SKM-1 (cell line): ENCODE measurements around the gene SPECC1L.
"Not testable (repeated sequence)": the region's sequence is repeated elsewhere in the genome, so short reads cannot be mapped to it uniquely, and the experiment has no call there.

Source experiments
- DNase-seq: peaks from one replicate; lab custom pipeline; 2025; ENCODE audit not compliant: unreplicated experiment; lab: John Stamatoyannopoulos, UW

The SPECC1L gene

DNA sequence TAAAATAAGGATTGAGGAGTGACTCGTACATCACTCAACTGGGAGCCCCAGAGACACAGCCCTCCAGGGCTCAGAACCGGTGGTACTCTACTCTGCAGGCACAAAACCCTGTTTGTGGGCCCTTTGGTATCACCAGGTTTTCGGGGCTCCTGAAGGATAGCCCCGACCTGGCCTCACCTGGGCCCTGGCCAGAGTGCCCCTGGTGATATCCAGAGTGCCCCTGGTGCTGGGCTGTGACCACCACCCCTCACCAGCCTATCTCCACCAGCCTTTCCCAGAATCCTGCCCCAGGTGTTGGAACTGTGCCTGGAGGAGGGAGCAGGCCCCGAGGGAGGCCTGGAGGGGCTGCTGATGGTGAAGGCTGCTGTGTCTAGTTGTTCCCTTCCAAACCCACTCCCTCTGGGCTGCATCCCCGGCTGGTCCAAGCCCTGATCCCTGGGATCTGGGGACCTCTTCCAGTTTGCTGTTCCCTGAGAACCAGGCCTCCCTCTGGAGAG, 23.6 kb upstream of the SPECC1L start:
- no peak for DNase-seq

GRCh38 chr22:24247564-24248344, 22.9 kb upstream of the SPECC1L start:
- peak; percentile 52 for DNase-seq

DNA sequence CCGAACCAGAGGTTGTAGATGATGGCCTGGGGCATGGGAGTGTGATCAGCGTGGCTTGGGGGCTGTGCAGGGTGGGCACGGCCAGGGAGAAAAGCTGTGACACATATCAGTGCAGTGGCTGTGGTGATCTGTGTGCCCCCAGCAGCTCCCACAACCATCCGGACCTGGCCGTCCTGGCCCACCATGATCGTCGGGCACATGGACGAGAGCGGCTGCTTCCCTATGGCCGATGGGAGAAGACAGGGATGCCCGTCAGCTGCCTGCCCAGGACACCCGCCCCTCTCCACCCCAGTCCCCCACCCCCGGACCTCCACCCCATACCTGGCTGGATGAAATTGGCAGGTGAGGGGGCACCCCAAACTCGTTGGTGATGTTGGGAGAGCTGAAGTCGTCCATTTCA, 22.0 kb upstream of the SPECC1L start:
- not testable (repeated sequence) for DNase-seq

DNA sequence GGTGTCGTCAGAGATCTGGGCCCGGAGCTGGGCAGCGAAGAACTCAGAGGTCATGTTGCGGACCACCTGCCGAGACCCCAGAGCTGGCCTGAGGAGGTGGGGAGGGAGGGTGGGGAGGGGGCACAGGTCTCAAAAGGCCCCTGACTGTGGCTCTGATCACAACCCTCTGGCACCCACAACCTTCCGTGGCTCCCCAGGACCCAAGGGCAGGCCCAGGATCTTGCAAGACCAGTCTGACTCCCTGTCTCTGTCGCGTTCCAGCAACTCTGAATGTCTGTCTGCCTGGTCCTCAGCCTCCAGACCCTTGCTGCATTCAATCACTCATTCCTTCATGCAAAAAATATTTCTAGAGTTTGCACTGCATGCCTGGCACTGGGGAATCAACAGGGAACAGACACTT, 21.2 kb upstream of the SPECC1L start:
- DNase-seq, result not testable (repeated sequence)

DNA sequence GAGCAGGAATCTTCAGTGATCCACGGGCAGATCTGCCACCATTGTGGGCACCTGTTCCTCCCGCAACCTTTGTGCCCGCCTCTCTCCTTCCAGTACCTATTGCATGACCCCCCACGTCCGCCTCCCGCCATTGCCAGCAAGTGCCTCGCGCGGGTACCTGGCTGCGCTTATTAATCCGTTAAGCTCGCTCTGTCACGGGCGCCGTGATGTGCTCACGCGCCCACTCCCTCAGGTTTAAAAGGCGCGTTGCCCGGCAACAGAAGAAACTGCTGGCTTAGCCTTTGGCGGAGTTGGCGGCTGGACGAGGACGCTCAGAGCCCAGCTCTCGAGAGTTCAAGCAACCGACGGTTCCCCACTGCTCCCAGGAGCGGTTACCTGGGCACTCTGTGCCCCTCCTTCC, 19.3 kb upstream of the SPECC1L start:
- not testable (repeated sequence) for DNase-seq

GRCh38 chr22:24253126-24253525, 17.5 kb upstream of the SPECC1L start:
- not testable (repeated sequence) for DNase-seq

- DNase-seq, result not testable (repeated sequence)
Observed at GRCh38 chr22:24256136-24256535, 14.5 kb upstream of the SPECC1L start.

- DNase-seq, result not testable (repeated sequence)
Observed at GRCh38 chr22:24256736-24257135, 13.9 kb upstream of the SPECC1L start.

DNA sequence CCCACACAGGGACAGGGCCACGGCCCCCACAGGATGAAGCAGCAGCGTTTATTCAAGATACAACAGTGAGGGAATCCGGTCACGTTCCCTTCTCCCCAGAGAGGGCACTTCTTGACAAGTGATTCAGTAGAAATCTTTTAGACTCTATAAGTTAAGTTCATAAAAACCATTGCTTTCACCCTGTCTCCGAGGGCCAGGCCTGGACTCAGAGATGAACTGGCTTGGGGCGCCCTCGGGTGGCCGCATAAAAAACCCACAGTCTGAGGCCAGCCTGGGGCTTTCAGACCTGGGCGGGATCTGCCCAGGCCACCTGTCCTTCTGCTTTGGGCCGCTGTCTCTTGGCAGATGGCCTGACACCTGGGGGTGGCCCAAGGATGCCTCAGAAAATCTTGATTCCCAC, 11.2 kb upstream of the SPECC1L start:
- DNase-seq, result peak; percentile 5

DNA sequence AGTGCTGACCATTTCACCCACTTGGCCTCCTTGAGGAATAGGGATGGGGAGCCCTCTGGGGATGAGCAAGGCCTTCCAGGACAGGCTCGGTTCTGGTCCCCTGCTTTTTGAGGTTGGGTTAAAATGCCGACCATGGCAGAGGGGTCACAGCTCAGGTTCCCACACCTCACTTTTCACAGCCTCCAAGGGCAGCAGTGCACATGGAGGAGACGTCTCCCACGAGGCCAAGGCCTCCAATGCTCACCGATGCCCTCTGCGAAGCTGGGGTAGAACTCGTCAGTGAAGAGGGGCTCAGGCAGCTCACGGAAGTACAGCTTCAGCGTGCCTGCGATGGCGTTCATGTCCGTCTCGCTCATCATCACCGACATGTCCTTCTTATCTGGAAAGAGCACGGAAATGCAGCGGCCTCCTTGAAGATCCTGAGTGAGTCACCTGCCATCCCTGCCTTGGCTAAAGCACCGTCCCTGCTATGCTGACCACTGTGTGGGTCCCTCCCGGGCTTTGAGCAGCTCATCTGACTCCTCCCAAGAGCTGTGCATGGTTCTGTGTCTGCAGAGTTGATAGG, 8.4 kb upstream of the SPECC1L start:
- DNase-seq, result not testable (repeated sequence)

- not testable (repeated sequence) for DNase-seq
Observed at GRCh38 chr22:24263479-24263878, 7.2 kb upstream of the SPECC1L start.

DNA sequence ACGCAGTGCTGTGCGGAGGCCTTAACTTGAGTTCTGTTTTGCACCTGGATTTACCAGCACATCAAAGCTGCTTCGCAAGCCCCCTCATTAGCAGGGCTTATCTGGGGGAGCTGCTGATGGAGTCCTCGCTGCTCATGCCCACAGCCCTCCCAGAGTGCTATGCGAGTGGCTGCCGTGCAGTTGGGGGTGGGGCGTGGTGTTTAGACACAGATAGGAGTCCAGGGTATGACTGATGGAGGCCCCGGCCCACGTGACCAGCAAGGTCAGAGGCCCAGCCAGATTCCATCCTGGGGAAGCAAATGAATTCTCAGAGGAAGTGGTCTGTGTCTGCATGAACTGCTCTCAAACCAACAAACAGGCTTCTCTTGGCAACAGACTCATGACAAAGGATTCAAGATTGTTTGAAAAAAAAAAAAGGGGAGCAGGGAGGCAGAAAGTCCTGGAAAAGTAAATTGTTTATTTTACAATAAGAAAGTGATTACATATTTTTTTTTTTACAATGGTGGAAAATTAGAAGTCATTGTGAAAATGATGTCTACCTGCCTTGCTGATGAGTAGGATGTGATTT, 6.2 kb upstream of the SPECC1L start:
- not testable (repeated sequence) for DNase-seq

DNA sequence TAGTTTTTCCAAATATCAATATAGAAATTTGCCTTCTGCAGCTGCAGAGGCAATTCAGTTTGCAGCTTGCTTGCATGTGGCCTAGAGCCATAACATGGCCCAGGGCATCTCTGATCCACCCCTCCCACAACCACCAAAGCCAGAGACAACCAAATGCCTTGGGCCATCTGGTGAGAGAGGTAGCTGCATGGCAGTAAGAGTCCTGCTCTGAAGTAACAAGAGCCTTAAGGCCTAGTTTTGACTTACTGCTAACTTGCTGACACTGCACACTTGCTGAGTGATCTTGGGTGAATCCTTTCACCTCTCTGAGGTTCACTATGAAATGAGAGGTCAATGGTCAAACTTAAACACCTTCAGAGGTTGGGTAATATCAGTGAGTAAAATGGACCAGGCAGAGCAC, 4.9 kb upstream of the SPECC1L start:
- DNase-seq, result no peak

DNA sequence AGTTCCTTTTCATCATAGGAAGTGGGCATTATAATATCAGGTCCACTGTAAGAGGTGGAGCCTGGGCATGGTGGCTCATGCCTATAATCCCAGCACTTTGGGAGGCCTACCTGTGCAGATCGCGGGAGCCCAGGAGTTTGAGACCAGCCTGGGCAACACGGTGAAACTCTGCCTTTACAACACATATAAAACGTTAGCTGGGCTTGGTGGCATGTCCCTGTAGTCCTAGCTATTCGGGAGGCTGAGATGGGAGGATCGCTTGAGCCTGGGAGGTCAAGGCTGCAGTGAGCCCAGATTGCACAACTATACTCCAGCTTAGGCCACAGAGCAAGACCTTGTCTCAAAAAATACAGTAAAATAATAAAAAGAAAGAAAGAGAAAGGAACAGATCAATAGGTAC, 4.1 kb upstream of the SPECC1L start:
- DNase-seq, result not testable (repeated sequence)

GRCh38 chr22:24271386-24271854, 789 bp downstream of the SPECC1L start:
- DNase-seq, result no peak

DNA sequence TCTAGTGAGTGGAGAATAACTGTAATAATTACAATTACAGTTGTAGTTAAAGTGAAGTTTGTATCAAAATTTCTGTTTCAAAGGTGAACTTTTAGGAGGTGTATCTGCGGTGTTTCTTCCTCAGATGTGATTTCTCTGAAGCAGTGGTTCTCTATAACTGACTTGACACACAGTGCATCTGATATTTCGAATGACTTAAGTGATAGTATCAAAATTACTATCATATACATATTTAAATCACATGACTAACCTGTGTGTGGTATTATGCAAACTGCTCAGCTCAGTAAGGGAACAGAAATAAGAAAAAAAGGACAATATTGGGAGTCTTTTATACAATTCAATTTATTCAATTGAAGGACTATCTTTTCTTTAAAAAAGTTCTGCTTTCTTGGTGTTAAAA, 2.4 kb downstream of the SPECC1L start:
- DNase-seq, result not testable (repeated sequence)

DNA sequence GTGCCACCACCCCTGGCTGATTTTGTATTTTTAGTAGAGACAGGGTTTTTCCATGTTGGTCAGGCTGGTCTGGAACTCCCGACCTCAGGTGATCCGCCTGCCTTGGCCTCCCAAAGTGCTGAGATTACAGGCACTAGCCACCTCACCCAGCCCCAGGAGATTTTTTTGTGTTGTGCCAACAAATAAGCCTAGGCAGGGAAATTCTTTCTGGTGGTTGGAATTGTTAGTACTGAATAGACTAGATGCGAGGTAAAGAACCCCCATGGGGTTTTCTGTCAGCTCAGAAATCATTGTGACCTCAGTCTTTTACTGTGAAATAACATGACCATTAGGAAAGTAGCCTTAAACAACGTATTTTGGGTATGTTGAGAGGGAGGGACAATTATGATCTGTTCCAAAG, 3.3 kb downstream of the SPECC1L start:
- not testable (repeated sequence) for DNase-seq

GRCh38 chr22:24274696-24275405, 4.2 kb downstream of the SPECC1L start:
- DNase-seq, result not testable (repeated sequence)

- not testable (repeated sequence) for DNase-seq
Observed at GRCh38 chr22:24280363-24280762, 9.7 kb downstream of the SPECC1L start.

DNA sequence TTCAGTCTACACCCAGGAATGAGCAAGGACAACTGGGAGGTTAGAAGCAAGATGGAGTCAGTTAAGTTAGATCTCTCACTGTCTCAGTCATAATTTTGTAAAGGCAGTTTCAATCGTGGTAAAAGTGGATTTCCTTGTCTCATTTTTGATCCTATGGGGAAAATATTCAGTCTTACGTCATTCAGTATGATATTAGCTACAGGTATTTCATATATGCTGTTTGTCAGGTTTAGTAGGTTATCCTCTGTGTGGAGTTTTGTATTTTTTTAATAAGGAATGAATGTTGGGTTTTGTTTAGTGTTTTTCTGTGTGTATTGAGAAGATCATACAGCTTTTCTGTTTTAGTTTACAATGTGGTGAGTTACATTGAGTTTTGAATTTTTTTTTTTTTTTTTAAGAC, 11.8 kb downstream of the SPECC1L start:
- no peak for DNase-seq

- no peak for DNase-seq
Observed at GRCh38 chr22:24284747-24285203, 14.1 kb downstream of the SPECC1L start.
